Stomach (tissue), 9 donors: Measurements from ENCODE around the gene KDR. TPM values are rescaled to one million over a fixed set of nuclear protein-coding genes. Genes with fewer than 3 reads are reported as not detected.

Source experiments
- DNase-seq, 2 donors: peaks; one replicate each; pipeline versions ENCODE4 v3.0.0 to v3.0.0-alpha.2; 2013 to 2019
- H3K27ac ChIP-seq, 5 donors: fragments of 200-600 bp in 4 of 5; sonication (generic) in 4 of 5; one replicate each; pipeline ENCODE4 v1.5.1; 2013 to 2019; ENCODE audit warnings: mild to moderate bottlenecking in 1 of 5, moderate library complexity in 1 of 5
- H3K27me3 ChIP-seq, 3 donors: fragments of 200-600 bp; sonication (generic); one replicate each; pipeline ENCODE4 v1.5.1; 2017 to 2019; ENCODE audit warnings: mixed run types in 1 of 3
- H3K36me3 ChIP-seq, 4 donors: fragments of 200-600 bp; sonication (generic); 1 replicate in 3 of 4; 2 replicates in 1 of 4; pipeline ENCODE4 v1.5.1; 2016 to 2019
- H3K4me1 ChIP-seq, 4 donors: fragments of 200-600 bp; sonication (generic); one replicate each; pipeline ENCODE4 v1.5.1; 2016 to 2019
- H3K4me3 ChIP-seq, 4 donors: fragments of 200-600 bp; sonication (generic) in 3 of 4; one replicate each; pipeline ENCODE4 v1.5.1; 2016 to 2019; ENCODE audit warnings: mild to moderate bottlenecking in 1 of 4
- H3K9me3 ChIP-seq, 4 donors: fragments of 200-600 bp; sonication (generic); one replicate each; pipeline ENCODE4 v1.5.1; 2016 to 2019
- EP300 ChIP-seq: sonication (generic); formaldehyde crosslinking; IDR thresholded peaks from one replicate; pipeline ENCODE4 v1.6.1; 2017; ENCODE audit warnings: antibody characterized with exemption
- POLR2A ChIP-seq, 4 donors: fragments of 450-650 bp; IDR thresholded peaks; one replicate each; pipeline ENCODE4 v1.6.1; 2016; ENCODE audit warnings: antibody characterized with exemption in 4 of 4, control low read depth in 2 of 4, mild to moderate bottlenecking in 1 of 4, moderate library complexity in 1 of 4
- POLR2AphosphoS5 ChIP-seq, 3 donors: sonication (generic); formaldehyde crosslinking; IDR thresholded peaks; one replicate each; pipeline ENCODE4 v1.6.1; 2016; ENCODE audit warnings: antibody characterized with exemption in 3 of 3
- WGBS, 5 donors: extraction: QIAGEN DNeasy Blood & Tissue Kit in 3 of 5; methylation state at CpG; one replicate each; pipeline versions ENCODE4 v1.1.5 to v1.1.7; 2013 to 2018; 5-methylcytosine and 5-hydroxymethylcytosine counted together
- intact Hi-C: fragments of 100-400 bp; cut with DNase I; formaldehyde crosslinking; loops from one replicate; pipeline ENCODE4 v1.15.1; 2023; ENCODE audit warnings: low total_unique reads
- polyA plus RNA-seq, 3 donors: library from polyadenylated mRNA; stranded (reverse); fragments of 200-250 nt; gene quantifications; one replicate each; pipeline ENCODE4 v1.2.3, GENCODE V29; 2013
- total RNA-seq, 5 donors: library from RNA; depleted of rRNA; stranded (reverse); fragments of >200 nt; gene quantifications; one replicate each; pipeline versions ENCODE4 v1.1.0 to v1.2.3, GENCODE V29; 2014 to 2016
- TF ChIP-seq, protein P1 (sequence below), 7 experiments: fragments of 450-650 bp in 4 of 7; fragments of 200-600 bp in 3 of 7; sonication (generic) in 3 of 7; IDR thresholded peaks; one replicate each; pipeline ENCODE4 v1.5.1; 2016 to 2019; ENCODE audit warnings: antibody characterized with exemption in 7 of 7, control low read depth in 2 of 7, mild to moderate bottlenecking in 1 of 7
- donor health status: healthy with polysubstance abuse.
- donor health status: Bipolar disorder and iron deficiency.
- donor health status: healthy.

KDR gene
- total and polyA plus RNA-seq, 8 donors = 1.1 to 32.3 (median 8.1) TPM

DNA sequence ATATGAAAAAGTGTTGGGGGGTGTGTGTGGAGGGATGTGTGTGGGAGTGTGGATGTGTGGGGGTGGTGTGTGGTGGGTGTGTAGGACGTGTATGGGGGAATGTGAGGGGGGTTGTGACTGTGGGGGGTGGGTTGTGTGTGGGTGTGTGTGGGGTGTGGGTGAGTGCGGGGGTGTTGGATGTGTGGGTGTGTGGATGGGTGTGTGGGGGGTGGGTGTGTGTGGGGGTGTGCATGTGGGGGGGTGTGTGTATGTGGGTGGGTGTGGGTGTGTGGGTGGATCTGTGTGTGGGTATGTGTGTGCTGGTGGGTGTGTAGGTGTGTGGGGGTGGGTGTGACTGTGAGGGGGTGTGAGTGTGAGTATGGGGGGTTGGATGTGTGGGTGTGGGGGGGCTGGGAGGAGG is 47.8 kb downstream of the KDR start:
- H3K4me3 ChIP-seq = no peak overlapping the region
- intact Hi-C loops = no loop called here
- no peaks in the 10 kb centered on the region for H3K4me1 ChIP-seq
- H3K27me3 ChIP-seq = no peaks in the 10 kb centered on the region
- no peaks in the 10 kb centered on the region for H3K36me3 ChIP-seq
- H3K9me3 ChIP-seq = no peaks in the 10 kb centered on the region
- WGBS, 5 donors = 73 to 84% (median 77%) methylated on average over 2 of the region's 2 CpGs
- no peak for DNase-seq
- TF ChIP-seq POLR2A (IDR thresholded peaks at IDR 0.05) (no peak), POLR2AphosphoS5 (IDR thresholded peaks at IDR 0.05) (no peak), EP300 (no peak)
- TF ChIP-seq, protein P1, sequence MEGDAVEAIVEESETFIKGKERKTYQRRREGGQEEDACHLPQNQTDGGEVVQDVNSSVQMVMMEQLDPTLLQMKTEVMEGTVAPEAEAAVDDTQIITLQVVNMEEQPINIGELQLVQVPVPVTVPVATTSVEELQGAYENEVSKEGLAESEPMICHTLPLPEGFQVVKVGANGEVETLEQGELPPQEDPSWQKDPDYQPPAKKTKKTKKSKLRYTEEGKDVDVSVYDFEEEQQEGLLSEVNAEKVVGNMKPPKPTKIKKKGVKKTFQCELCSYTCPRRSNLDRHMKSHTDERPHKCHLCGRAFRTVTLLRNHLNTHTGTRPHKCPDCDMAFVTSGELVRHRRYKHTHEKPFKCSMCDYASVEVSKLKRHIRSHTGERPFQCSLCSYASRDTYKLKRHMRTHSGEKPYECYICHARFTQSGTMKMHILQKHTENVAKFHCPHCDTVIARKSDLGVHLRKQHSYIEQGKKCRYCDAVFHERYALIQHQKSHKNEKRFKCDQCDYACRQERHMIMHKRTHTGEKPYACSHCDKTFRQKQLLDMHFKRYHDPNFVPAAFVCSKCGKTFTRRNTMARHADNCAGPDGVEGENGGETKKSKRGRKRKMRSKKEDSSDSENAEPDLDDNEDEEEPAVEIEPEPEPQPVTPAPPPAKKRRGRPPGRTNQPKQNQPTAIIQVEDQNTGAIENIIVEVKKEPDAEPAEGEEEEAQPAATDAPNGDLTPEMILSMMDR (IDR thresholded peaks at IDR 0.05) = no peak
- H3K27ac ChIP-seq = no peak overlapping the region

DNA sequence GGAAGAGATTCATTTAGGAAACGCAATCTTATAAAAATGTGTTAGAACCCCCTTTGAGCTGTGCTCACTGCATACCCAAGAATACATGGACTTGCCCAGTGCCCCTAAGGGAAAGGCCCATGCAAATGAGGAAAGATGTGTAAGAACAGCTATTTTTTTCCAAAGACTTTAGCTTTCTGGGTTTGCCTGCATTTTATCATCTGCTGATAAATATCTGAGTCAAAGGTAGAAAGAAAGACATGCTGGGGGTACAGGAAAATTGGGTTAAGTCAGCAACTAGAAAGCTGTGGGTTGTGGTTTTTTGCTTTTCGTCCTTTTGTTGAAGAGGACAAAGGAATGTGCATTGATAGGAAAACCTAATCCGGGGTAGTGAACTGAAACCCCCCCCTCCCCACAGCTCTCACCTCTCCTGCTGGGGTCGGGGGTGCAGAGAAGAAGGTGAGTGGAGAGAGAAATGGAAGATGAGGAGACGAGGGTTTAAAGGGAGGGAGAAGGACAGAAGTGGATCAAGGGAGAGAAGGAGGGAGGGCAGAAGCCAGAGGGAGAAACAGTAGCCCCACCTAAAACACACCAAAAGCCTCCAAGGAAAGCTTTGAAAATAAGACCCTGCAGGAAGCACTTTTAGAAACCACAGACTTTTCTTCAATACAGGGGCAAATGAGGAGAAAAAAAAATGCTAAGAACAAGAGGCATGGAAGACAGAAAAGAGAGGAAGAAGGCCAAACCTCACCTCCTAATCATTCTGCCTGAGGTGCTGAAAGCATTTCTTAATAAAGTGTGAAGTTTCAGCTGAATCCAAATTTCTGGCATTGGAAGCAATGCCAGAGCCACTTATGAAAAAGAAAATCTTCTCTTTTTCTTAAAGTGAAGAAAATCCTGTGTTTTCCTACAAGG is 49.3 kb downstream of the KDR start:
- Histone ChIP-seq H3K27me3 (no peaks in the 10 kb centered on the region), H3K4me3 (no peak overlapping the region), H3K36me3 (no peaks in the 10 kb centered on the region), H3K4me1 (no peaks in the 10 kb centered on the region), H3K9me3 (no peaks in the 10 kb centered on the region), H3K27ac (no peak overlapping the region)
- no peak for TF ChIP-seq EP300
- no peak for TF ChIP-seq POLR2AphosphoS5 (IDR thresholded peaks at IDR 0.05)
- TF ChIP-seq, protein P1 (IDR thresholded peaks at IDR 0.05) = no peak
- TF ChIP-seq POLR2A (IDR thresholded peaks at IDR 0.05) = no peak
- intact Hi-C loops = no loop called here
- WGBS, 5 donors = 42 to 54% (median 45%) methylated on average over 5 of the region's 5 CpGs
- DNase-seq = no peak

DNA sequence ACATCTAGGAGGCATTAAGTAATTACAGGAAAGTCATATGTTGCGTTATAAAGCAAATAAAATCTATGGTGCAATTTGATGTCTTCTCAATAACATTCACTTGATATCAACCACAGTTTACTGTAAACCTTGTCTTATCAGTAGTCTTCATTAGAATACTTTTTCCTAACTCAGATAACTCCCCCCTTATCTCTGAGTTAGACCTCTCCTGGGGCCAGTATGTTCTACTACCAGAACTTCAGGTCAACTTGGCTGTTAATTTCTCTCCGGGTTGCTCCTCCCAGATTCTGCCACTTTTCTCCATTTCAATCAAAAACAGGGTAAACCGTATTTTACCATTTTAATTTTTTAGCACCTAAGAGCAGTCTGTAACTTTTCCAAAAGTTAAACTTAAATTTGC is 50.0 kb downstream of the KDR start:
- H3K36me3 ChIP-seq = no peaks in the 10 kb centered on the region
- WGBS, 5 donors = 45 to 58% (median 56%) methylated on average over 3 of the region's 3 CpGs
- H3K27me3 ChIP-seq = no peaks in the 10 kb centered on the region
- H3K4me3 ChIP-seq = no peak overlapping the region
- intact Hi-C loops = no loop called here
- no peak overlapping the region for H3K27ac ChIP-seq
- no peaks in the 10 kb centered on the region for H3K9me3 ChIP-seq
- no peaks in the 10 kb centered on the region for H3K4me1 ChIP-seq
- TF ChIP-seq, protein P1 (IDR thresholded peaks at IDR 0.05) = no peak
- no peak for DNase-seq

DNA sequence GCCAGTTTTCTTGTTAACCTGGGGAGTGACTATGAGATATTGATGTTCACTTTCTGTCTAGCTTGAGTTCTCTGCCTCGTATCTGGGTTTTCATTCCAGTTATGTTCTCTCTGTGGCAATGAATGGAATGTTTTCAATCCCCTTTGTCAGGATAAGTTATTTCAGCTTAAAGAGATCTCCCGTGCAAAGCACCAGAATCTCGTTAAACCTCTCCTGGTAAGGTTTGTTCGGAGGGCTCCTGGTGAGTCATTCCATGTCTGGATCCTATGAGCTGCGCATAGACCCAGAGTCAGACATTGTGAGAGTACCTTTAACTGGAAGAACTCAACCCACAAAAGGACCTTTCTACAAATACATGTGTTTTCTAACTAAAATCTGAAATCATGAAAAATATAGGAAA is 51.0 kb downstream of the KDR start:
- TF ChIP-seq, protein P1 (IDR thresholded peaks at IDR 0.05) = no peak
- TF ChIP-seq EP300 = no peak
- no peak for TF ChIP-seq POLR2A (IDR thresholded peaks at IDR 0.05)
- WGBS, 5 donors = 60 to 74% (median 64%) methylated on average over 5 of the region's 5 CpGs
- no peaks in the 10 kb centered on the region for H3K9me3 ChIP-seq
- no peaks in the 10 kb centered on the region for H3K27me3 ChIP-seq
- no peak overlapping the region for H3K4me3 ChIP-seq
- H3K36me3 ChIP-seq = no peaks in the 10 kb centered on the region
- no peak overlapping the region for H3K27ac ChIP-seq
- H3K4me1 ChIP-seq = no peaks in the 10 kb centered on the region
- DNase-seq = no peak
- intact Hi-C loops = no loop called here
